8988T (cell line): ENCODE measurements around the gene CDK3.
"Not testable (repeated sequence)": the region's sequence is repeated elsewhere in the genome, so short reads cannot be mapped to it uniquely, and the experiment has no call there.

ENCODE experiments used
- DNase-seq: peaks from one replicate; pipeline ENCODE4 v3.0.0; 2011

Gene CDK3

DNA sequence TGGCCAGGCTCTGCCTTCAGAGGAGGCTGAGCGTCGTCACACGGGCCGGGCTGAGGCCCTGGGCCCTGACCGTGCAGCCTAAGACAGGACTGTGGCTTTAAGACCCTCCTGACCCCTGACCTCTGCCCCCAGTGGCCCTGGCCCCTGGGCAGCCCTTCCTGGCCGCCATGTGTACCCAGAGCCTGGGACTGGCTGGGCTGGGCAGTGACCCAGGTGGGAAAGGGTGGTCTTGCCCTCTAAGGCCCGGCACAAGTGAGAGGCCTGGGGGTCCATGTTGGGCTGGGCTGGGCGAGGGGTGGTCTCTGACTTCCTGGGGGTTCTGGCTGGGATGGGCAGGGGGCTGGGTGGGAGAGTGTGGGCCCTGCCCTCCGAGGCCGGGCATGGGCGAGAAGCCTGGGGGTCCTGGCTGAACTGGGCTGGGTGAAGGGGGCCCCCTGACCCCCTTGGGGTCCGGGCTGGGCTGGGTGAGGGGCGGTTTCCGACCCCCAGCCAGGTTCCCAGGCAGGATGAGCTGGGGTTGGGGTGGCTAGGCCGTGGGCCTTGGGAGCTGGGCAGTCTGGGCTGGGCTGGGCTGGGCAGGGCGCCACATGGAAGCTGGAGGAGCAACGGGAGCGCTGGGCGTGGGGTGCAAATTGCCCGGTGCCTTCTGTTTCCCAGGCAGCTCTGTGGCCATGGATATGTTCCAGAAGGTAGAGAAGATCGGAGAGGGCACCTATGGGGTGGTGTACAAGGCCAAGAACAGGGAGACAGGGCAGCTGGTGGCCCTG, at the start of gene CDK3:
CDK3 (plus strand) TSS at position 101 of the 767 bp plus-strand sequence; CDS start at position 672, 571 bp downstream.
- DNase-seq, result no peak

DNA sequence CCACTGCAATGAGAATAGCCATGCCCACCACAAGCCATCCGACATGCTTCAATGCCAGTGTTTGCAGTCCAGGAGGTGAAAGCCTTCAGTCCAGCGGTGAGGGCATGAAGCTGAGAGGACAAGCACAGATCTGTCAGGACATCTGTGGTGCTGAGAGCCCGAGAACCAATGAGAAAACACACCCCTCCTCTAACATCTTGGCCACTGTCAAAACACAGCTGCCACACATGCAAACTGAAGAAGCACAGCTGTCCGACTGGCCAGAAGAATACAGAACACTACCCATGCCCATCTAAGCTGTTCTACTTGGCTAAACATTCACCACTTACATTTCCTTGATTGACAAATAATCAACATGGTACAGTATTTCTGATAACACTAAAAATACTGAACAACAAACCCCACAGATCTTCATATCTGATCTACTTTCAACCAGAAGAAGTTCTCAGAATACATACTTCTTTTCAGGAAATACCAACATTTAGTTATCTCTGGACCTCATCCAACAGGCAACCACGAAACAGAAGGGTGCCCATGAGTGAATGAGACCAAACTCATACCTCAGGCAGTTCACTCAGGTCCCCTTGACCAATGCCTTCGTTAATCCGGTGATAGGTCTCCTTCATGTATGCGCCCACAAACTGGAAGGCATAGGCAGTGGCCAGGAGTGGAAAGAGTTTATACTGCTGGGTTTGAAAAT, 49.6 kb upstream of the CDK3 start:
- DNase-seq, result no peak

- no peak for DNase-seq
These were observed 41.4 kb upstream of the CDK3 start for GRCh38 chr17:75959051-75959838.

- no peak for DNase-seq
These were observed 40.7 kb upstream of the CDK3 start for GRCh38 chr17:75959839-75960511.

GRCh38 chr17:75965468-75965867, 35.2 kb upstream of the CDK3 start:
- no peak for DNase-seq

DNA sequence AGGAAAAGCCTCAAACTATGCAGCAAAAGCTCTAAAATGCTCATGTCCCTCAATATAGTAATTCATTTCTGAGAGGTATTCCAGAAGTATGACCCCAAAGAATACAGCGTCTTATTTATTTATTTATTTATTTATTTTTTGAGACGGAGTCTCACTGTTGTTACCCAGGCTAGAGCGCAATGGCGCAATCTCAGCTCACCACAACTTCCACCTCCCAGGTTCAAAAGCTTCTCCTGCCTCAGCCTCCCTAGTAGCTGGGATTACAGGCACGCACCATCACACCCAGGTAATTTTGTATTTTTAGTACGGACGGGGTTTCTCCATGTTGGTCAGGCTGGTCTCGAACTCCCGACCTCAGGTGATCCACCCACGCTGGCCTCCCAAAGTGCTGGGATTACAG, 31.6 kb upstream of the CDK3 start:
- DNase-seq, result not testable (repeated sequence)

GRCh38 chr17:75970011-75970523, 30.6 kb upstream of the CDK3 start:
- no peak for DNase-seq

GRCh38 chr17:75970626-75971025, 30.0 kb upstream of the CDK3 start:
- no peak for DNase-seq

DNA sequence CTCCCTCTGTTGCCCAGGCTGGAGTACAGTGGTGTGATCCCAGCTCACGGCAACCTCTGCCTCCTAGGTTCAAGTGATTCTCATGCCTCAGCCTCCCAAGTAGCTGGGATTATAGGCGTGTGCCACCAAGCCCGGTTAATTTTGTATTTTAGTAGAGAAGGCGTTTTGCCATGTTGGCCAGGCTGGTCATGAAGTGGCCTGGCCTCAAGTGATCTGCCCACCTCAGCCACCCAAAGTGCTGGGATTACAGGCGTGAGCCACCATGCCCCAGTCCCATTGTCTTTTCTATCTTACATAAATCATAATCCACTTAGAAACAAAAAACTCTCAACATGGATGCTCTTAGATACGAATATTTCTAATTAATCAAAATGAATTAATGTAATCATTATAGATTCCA, 25.5 kb upstream of the CDK3 start:
- not testable (repeated sequence) for DNase-seq

DNA sequence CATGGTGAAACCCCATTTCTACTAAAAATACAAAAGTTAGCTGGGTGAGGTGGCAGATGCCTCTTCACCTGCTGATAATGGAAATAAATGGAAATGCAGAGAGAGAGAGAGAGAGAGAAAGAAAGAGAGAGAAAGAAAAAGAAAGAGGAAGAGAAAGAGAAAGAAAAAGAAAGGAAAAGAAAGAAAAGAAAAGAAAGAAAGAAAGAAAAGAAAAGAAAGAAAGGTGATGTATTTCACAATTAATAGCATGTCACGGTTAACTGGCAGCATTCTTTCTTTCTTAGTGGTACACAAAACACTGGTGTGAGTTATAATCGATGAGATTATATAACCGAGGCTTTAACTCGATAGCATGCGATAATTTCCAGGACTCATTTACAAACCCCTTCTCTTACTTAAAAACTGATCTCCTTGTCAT, 24.9 kb upstream of the CDK3 start:
- DNase-seq, result no peak

DNA sequence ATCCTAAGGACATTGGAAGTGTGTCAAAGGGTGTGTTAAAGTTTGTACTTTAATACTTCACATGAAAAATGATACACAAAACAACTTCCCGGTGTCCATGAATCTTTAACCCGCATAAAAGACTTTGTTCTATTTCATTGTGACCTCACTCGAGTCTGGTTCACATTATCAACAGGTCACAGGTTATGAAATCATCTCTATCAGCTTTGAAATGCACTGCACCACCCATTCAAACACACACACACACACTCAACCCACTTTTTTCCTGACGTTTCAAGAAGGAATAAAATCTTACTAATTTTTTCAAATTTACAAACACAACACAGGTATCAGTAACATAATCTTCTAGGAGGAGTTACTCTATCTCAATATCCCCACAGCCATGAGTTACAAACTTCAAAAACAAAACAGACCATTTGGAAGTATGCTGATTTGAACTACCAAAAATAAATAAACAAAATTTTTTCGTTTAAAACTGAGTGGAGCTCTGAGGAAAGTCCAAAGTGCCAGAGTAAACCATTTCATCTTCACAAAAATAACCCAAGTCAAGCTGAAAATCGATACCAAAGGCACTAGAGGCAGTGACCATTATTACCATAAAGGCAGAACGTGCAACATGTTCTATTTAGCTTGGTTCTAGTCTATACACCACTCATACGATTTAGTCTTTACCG, 24.3 kb upstream of the CDK3 start:
- no peak for DNase-seq

- DNase-seq, result peak; percentile 44
These were observed 21.5 kb upstream of the CDK3 start, which contains the start of the genes ACOX1 and TEN1 for GRCh38 chr17:75978938-75979704. TSS of gene ACOX1 (minus strand) at chr17:75979166. CDS start at chr17:75979073, 93 bp downstream. TSS of gene TEN1 (plus strand) at chr17:75979240. CDS start at chr17:75986193, 6,953 bp downstream.

DNA sequence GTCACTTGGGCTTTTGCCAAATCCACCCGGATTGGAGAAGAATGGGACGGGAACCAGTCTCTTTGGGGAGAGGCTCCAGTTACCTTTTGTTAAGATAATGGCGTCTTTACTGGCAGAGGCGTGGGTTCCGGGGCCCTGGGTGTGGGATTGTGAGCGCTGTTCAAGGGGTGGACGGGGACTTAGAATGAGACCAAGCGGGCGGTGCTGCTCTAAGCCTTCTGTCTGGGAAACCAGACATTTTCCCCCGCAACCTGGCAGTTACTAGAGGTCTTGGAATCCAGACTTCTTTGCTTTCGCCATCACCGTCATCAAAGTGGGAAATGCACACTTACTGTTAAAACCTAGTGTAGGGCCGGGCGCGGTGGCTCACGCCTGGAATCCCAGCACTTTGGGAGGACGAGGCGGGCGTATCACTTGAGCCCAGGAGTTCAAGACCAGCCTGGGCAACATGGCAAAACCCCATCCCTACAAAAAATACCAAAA, 20.9 kb upstream of the CDK3 start:
- DNase-seq, result no peak

GRCh38 chr17:75980188-75981018, 20.3 kb upstream of the CDK3 start:
- DNase-seq, result no peak

GRCh38 chr17:75981019-75981615, 19.5 kb upstream of the CDK3 start:
- DNase-seq, result no peak

GRCh38 chr17:75983501-75984181, 17.0 kb upstream of the CDK3 start:
- DNase-seq, result no peak

DNA sequence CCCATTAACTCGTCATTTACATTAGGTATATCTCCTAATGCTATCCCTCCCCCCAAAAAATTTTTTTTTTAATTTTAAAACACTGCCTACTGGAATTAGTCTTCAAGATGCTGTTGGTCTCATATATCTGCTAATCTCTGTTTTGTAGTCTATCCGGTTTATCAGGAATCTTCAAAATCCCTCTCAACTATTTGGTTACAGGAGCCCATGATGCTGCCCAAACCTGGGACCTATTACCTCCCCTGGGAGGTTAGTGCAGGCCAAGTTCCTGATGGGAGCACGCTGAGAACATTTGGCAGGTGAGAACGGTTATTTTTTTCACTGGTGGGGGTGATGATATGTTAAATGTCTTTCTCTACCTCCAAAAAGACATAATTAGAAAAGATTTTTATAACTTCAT, 14.7 kb upstream of the CDK3 start:
- DNase-seq, result no peak

DNA sequence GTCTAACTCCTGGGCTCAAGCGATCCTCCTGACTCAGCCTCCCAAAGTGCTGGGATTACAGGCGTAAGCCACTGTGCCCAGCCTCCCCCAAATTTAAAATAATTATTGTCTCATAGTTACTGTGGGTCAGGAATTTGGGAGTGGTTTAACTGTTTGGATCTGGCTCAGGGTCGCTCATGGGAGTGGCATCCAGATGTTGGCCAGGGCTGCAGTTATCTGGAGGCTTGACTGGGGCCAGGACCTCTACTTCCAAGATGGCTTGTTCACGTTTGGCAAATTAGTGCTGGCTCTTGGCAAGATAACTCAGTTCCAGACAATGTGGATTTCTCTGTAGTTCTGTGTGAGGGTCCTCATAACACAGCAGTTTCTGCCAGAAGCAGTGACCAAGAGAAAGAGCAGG, 13.6 kb upstream of the CDK3 start:
- no peak for DNase-seq

DNA sequence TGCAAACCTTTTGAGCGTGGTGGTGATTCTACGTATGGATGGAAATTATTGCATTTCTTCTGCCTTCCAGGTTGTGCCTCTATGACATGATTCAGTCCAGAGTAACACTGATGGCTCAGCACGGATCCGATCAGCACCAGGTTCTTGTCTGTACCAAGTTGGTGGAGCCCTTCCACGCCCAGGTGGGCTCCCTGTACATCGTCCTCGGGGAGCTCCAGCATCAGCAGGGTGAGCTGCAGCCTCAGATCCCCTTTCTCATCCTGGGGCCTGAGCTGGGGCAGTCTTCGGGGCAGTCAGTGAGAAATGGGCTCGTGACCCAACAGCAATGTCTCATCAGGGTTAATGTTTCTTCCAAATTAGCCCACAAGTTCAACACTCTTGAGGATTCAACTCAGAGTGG, 9.3 kb upstream of the CDK3 start:
- no peak for DNase-seq
